ENCODE data around the gene BTBD10. TPM values are rescaled to one million over a fixed set of nuclear protein-coding genes. Genes with fewer than 3 reads are reported as not detected.

Gene BTBD10
- total RNA-seq, 1 donor from 2014 or later = 21.9 TPM

GRCh38 chr11:13358596-13359270 lies 104.3 kb downstream of the BTBD10 start:
- Mint-ChIP-seq H3K9me3 (no peaks in the 10 kb centered on the region), H3K27me3 (ENCODE audit: insufficient read depth) (no peaks in the 10 kb centered on the region), H3K4me3 (no peak overlapping the region), H3K27ac (no peak overlapping the region), H3K36me3 (ENCODE audit: low read depth) (peaks cover 39% of the 10 kb centered on the region), H3K4me1 (ENCODE audit: low read depth) (peaks cover 7% of the 10 kb centered on the region)
- no peak for DNase-seq (ENCODE audit: low spot score)
- intact Hi-C loops (cut with micrococcal nuclease) = no loop called here

GRCh38 chr11:13357232-13357631 lies 105.8 kb downstream of the BTBD10 start:
- Mint-ChIP-seq H3K36me3 (ENCODE audit: low read depth) (peaks cover 36% of the 10 kb centered on the region), H3K4me3 (no peak overlapping the region), H3K27ac (no peak overlapping the region), H3K9me3 (no peaks in the 10 kb centered on the region), H3K4me1 (ENCODE audit: low read depth) (peaks cover 7% of the 10 kb centered on the region), H3K27me3 (ENCODE audit: insufficient read depth) (no peaks in the 10 kb centered on the region)
- no peak for DNase-seq (ENCODE audit: low spot score)
- intact Hi-C loops (cut with micrococcal nuclease) = no loop called here

DNA sequence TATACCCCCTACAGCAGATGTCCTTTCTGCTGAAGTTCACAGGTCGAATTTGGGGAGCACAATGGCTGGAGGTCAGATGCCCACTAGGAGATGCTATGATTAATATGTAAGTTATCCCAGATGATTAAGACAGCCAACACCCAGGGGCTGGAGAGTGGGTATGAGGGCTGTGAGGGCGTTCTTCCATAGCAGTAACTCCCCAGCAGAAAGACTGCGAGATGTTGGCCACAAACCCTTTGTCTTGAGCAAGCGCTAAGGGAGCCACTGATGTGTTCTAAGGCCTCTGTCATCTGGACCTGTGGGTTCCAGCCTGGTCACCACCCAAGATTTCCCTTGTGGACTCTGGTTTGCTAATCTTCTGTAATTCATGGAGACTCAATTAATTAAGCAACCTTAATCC lies 107.8 kb downstream of the BTBD10 start:
- Mint-ChIP-seq H3K4me1 (ENCODE audit: low read depth) (peaks cover 7% of the 10 kb centered on the region), H3K4me3 (no peak overlapping the region), H3K27me3 (ENCODE audit: insufficient read depth) (no peaks in the 10 kb centered on the region), H3K36me3 (ENCODE audit: low read depth) (peaks cover 34% of the 10 kb centered on the region), H3K9me3 (no peaks in the 10 kb centered on the region), H3K27ac (no peak overlapping the region)
- DNase-seq (ENCODE audit: low spot score) = no peak
- intact Hi-C loops (cut with micrococcal nuclease) = no loop called here

DNA sequence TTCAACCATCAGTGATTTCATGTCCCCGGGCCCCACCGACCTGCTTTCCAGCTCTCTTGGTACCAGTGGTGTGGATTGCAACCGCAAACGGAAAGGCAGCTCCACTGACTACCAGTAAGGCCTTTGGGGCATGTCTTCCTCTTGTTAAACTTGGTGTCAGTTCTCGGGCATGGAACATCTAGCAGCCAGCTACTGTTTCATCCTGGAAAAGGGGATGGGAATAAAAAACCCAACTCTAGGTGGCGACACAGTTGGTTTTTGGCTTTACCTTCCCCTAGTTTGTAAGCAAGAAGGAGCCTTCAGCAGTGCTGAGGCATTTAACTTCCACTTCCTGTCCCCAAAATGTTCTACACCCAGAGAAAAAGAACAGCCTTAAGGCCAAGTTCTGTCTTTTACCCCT lies 108.7 kb downstream of the BTBD10 start:
- no peaks in the 10 kb centered on the region for H3K27me3 Mint-ChIP-seq (ENCODE audit: insufficient read depth)
- DNase-seq (ENCODE audit: low spot score) = no peak
- H3K9me3 Mint-ChIP-seq = no peaks in the 10 kb centered on the region
- peaks cover 7% of the 10 kb centered on the region for H3K4me1 Mint-ChIP-seq (ENCODE audit: low read depth)
- intact Hi-C loops (cut with micrococcal nuclease) = no loop called here
- H3K27ac Mint-ChIP-seq = peak overlapping the region; percentile 7
- peaks cover 30% of the 10 kb centered on the region for H3K36me3 Mint-ChIP-seq (ENCODE audit: low read depth)
- no peak overlapping the region for H3K4me3 Mint-ChIP-seq

GRCh38 chr11:13352711-13353110 lies 110.3 kb downstream of the BTBD10 start:
- H3K4me3 Mint-ChIP-seq = no peak overlapping the region
- intact Hi-C loops (cut with micrococcal nuclease) = no loop called here

GRCh38 chr11:13349581-13349980 lies 113.4 kb downstream of the BTBD10 start:
- H3K4me1 Mint-ChIP-seq (ENCODE audit: low read depth) = peaks cover 17% of the 10 kb centered on the region
- H3K4me3 Mint-ChIP-seq = no peak overlapping the region
- H3K27ac Mint-ChIP-seq = peak overlapping the region; percentile 18
- no peaks in the 10 kb centered on the region for H3K27me3 Mint-ChIP-seq (ENCODE audit: insufficient read depth)
- H3K9me3 Mint-ChIP-seq = no peaks in the 10 kb centered on the region
- intact Hi-C loops (cut with micrococcal nuclease) = no loop called here
- DNase-seq (ENCODE audit: low spot score) = no peak
- H3K36me3 Mint-ChIP-seq (ENCODE audit: low read depth) = peaks cover 19% of the 10 kb centered on the region

More at GRCh38 chr11:13352711-13353110, 110.3 kb downstream of the BTBD10 start:
- no peak for DNase-seq (ENCODE audit: low spot score)
- Mint-ChIP-seq H3K36me3 (ENCODE audit: low read depth) (peaks cover 27% of the 10 kb centered on the region), H3K9me3 (no peaks in the 10 kb centered on the region), H3K4me1 (ENCODE audit: low read depth) (peaks cover 18% of the 10 kb centered on the region), H3K27me3 (ENCODE audit: insufficient read depth) (no peaks in the 10 kb centered on the region), H3K27ac (no peak overlapping the region)

DNA sequence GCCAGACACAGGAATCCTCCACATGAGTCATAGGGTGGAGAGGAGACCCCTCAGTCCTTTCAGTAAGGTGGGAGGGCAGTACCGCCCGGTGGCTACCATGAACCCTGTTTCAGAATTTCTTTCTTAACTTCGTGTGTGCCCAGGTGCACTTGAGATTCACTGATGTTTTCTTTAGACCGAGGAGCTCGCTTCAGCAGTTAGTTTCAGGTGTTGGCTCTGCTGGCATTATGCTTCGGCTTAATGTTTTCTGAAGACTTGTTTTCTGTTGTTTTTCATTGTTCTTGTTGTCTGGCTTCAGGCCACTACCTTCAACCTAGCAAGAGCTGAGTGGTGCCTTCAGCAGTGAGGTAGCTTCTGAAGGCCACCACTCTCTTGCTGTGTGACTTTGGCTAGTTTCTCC lies 114.0 kb downstream of the BTBD10 start:
- DNase-seq (ENCODE audit: low spot score) = no peak
- intact Hi-C loops (cut with micrococcal nuclease) = no loop called here
- H3K4me1 Mint-ChIP-seq (ENCODE audit: low read depth) = peaks cover 16% of the 10 kb centered on the region
- no peak overlapping the region for H3K4me3 Mint-ChIP-seq
- H3K9me3 Mint-ChIP-seq = no peaks in the 10 kb centered on the region
- H3K27me3 Mint-ChIP-seq (ENCODE audit: insufficient read depth) = no peaks in the 10 kb centered on the region
- H3K36me3 Mint-ChIP-seq (ENCODE audit: low read depth) = peaks cover 19% of the 10 kb centered on the region
- peak overlapping the region; percentile 18 for H3K27ac Mint-ChIP-seq

DNA sequence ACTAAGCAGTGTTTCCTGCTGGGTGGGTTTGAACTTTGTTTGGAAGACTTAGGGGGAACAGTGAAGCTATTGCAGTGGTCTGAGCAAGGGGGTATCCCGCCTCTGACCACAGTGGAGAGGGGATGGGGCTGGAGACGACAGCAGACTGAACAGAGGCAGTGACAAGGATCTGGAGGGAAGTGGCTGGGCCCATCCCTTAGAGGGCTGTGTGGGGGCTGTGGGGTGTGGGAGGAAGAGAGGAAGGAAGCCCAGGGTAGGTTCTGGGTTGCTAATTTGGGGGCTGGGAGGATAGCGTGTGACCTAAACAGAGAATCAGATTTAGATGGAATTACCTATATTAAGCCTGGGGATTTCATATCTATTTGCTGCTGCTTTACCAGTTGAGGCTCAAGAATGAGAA lies 114.7 kb downstream of the BTBD10 start:
- Mint-ChIP-seq H3K36me3 (ENCODE audit: low read depth) (peaks cover 20% of the 10 kb centered on the region), H3K4me1 (ENCODE audit: low read depth) (peaks cover 18% of the 10 kb centered on the region), H3K4me3 (no peak overlapping the region), H3K27ac (peak overlapping the region; percentile 53), H3K27me3 (ENCODE audit: insufficient read depth) (no peaks in the 10 kb centered on the region), H3K9me3 (no peaks in the 10 kb centered on the region)
- intact Hi-C loops (cut with micrococcal nuclease) = no loop called here
- DNase-seq (ENCODE audit: low spot score) = no peak

DNA sequence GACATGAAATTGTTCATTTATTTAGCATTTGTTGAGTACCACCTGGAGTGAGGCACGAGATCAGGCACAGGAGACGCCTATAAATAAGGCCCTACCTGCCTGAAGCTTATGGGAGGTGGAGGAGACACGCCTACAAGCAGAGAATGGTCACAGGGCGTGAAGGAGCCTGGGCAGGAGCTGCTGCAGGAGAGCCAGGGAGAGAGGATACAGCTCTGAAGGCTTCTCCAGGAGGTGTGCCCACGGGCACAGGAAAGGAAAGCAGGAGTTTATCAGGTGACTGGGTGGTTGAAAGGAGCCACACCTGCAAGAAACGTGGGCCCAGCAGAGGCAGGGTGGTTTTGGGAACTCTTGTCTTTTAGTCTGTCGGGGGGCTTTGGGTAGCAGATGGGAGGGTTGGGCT lies 115.1 kb downstream of the BTBD10 start:
- intact Hi-C loops (cut with micrococcal nuclease) = no loop called here
- Mint-ChIP-seq H3K27ac (peak overlapping the region; percentile 53), H3K4me1 (ENCODE audit: low read depth) (peaks cover 18% of the 10 kb centered on the region), H3K36me3 (ENCODE audit: low read depth) (peaks cover 20% of the 10 kb centered on the region), H3K4me3 (no peak overlapping the region), H3K27me3 (ENCODE audit: insufficient read depth) (no peaks in the 10 kb centered on the region), H3K9me3 (no peaks in the 10 kb centered on the region)
- DNase-seq (ENCODE audit: low spot score) = no peak

DNA sequence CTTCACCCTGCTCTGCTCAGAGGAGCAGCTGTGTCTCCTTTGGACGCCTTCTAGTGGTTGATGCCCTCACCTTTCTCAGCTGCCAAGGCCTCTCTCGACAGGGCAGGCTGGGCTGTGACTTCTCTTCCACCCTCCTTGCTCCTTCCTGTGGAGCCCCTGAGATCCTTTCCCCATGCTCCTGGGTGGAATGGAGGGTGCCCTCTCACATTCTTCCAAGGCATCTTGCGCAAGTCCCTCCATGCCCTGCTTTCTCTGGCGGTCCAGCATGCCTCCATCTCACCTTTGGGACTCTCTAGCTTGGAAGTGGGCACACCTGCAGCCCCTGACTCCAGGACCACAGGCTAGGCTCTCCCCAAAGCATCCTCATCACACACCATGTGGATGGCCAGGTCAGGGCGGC lies 116.6 kb downstream of the BTBD10 start:
- Mint-ChIP-seq H3K36me3 (ENCODE audit: low read depth) (peaks cover 14% of the 10 kb centered on the region), H3K27ac (no peak overlapping the region), H3K27me3 (ENCODE audit: insufficient read depth) (no peaks in the 10 kb centered on the region), H3K4me3 (no peak overlapping the region), H3K9me3 (no peaks in the 10 kb centered on the region), H3K4me1 (ENCODE audit: low read depth) (peaks cover 18% of the 10 kb centered on the region)
- intact Hi-C loops (cut with micrococcal nuclease) = no loop called here
- DNase-seq (ENCODE audit: low spot score) = no peak

- Mint-ChIP-seq H3K27ac (no peak overlapping the region), H3K36me3 (ENCODE audit: low read depth) (peaks cover 8% of the 10 kb centered on the region), H3K9me3 (no peaks in the 10 kb centered on the region), H3K27me3 (ENCODE audit: insufficient read depth) (no peaks in the 10 kb centered on the region), H3K4me1 (ENCODE audit: low read depth) (peaks cover 34% of the 10 kb centered on the region), H3K4me3 (no peak overlapping the region)
- no peak for DNase-seq (ENCODE audit: low spot score)
- intact Hi-C loops (cut with micrococcal nuclease) = loop anchor here (1.0 to 2.0 kb wide), 7 partner anchors 10 to 381 kb away; no protein-coding TSS in a partner anchor
These were observed 118.2 kb downstream of the BTBD10 start for GRCh38 chr11:13344818-13345217.

DNA sequence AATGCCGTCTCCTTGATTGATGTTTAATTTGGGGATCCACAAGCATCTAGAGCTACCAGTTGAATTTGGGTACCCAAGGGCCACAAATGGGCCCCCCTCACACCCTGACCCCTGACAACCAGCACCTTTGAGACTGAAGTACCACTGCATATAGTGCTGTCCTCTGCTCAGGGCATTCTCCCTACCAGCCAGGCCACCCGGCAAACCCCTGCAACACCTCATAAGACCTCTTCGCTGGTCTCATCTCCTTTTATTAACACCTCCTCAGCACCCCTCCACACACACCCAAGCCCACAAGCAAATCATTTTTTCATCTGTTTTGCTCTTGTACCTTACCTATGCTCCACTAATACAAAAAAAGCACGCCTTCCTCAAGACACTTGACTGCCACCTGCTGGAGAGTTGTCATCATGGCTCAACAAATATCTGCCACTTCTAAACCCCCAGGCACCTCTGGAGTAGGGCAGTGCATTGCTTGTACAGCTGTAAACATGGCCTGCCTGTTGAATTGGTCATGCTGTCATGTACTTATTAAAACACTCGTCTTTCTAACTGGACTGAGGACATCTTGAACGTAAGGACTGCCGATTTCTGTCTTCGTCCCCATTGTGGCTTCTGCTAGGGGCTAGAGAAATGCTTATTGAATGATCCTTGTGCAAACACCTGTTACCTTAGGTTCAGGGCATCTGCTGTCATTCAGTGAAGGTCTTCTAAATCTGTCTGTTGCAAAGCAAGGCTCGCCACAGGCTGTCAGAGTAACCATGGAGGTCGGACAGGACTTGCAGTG lies 118.9 kb downstream of the BTBD10 start:
- Mint-ChIP-seq H3K9me3 (no peaks in the 10 kb centered on the region), H3K4me1 (ENCODE audit: low read depth) (peaks cover 41% of the 10 kb centered on the region), H3K27me3 (ENCODE audit: insufficient read depth) (no peaks in the 10 kb centered on the region), H3K36me3 (ENCODE audit: low read depth) (peaks cover 3% of the 10 kb centered on the region), H3K4me3 (no peak overlapping the region), H3K27ac (peak overlapping the region; percentile 29)
- intact Hi-C loops (cut with micrococcal nuclease) = loop anchor here (1.0 to 2.0 kb wide), 7 partner anchors 9 to 380 kb away; no protein-coding TSS in a partner anchor
- peak; percentile 53 for DNase-seq (ENCODE audit: low spot score)

DNA sequence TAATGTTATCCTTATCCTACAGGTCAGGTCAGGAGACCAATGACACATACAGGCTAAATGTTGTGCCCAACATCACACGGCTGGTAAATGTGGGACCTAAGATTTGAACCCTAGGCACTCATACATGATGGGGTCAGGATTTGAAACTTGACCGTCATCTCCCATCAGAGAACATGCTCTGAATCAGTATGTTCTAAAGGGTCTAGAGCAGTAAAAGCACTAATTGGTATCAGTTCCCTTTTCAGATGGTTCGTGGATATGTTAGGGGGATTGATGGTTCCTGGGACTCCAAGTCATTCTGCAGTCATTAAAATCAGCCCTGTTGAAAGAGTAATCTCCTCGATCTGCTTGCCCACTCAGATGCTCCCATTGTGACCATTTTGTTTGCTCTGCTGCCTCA lies 120.0 kb downstream of the BTBD10 start:
- H3K27ac Mint-ChIP-seq = no peak overlapping the region

More for the DNA sequence above, 120.0 kb downstream of the BTBD10 start:
- Mint-ChIP-seq H3K4me1 (ENCODE audit: low read depth) (peaks cover 44% of the 10 kb centered on the region), H3K9me3 (no peaks in the 10 kb centered on the region), H3K36me3 (ENCODE audit: low read depth) (peaks cover 3% of the 10 kb centered on the region), H3K4me3 (no peak overlapping the region), H3K27me3 (ENCODE audit: insufficient read depth) (no peaks in the 10 kb centered on the region)
- intact Hi-C loops (cut with micrococcal nuclease) = no loop called here
- DNase-seq (ENCODE audit: low spot score) = no peak

Measured in activated T-helper 1 cell treated with anti-CD3 and anti-CD28 coated beads, Interleukin-12 subunit alpha, Interleukin-12 subunit beta, Interleukin-2, Interleukin-4 antibody, amounts not matched to agents 30 ng/mL and 10 ng/mL and 1 ng/mL, durations not matched to agents 14 hours and 24 hours and 36 hours (primary cell).